ENCODE measurements around the gene RNF17.

RNF17 gene

GRCh38 chr13:24905242-24905641 lies 141.3 kb downstream of the RNF17 start:
- DNase-seq (ENCODE audit: low read depth in 2 of 2): peak; percentile 18 to 70
- H3K4me3 ChIP-seq (replicated peaks in 1 of 2; ENCODE audit: low read depth in 2 of 2, low read length in 2 of 2): no peak overlapping the region
- TF ChIP-seq CTCF (IDR thresholded peaks at IDR 0.05; ENCODE audit: low read depth, low read length): no peak

- no peak for TF ChIP-seq CTCF (IDR thresholded peaks at IDR 0.05; ENCODE audit: low read depth, low read length)
- no peak for DNase-seq (ENCODE audit: low read depth in 2 of 2)
- H3K4me3 ChIP-seq (replicated peaks in 1 of 2; ENCODE audit: low read depth in 2 of 2, low read length in 2 of 2): no peak overlapping the region
Measured at GRCh38 chr13:24906268-24906667, 142.3 kb downstream of the RNF17 start.

- no peak for TF ChIP-seq CTCF (IDR thresholded peaks at IDR 0.05; ENCODE audit: low read depth, low read length)
- H3K4me3 ChIP-seq (replicated peaks in 1 of 2; ENCODE audit: low read depth in 2 of 2, low read length in 2 of 2): no peak overlapping the region
- DNase-seq (ENCODE audit: low read depth in 2 of 2): no peak
Measured at GRCh38 chr13:24910502-24911132, 146.6 kb downstream of the RNF17 start.

- no peak for TF ChIP-seq CTCF (IDR thresholded peaks at IDR 0.05; ENCODE audit: low read depth, low read length)
- H3K4me3 ChIP-seq (replicated peaks in 1 of 2; ENCODE audit: low read depth in 2 of 2, low read length in 2 of 2): no peak overlapping the region
- DNase-seq (ENCODE audit: low read depth in 2 of 2): peak; percentile 13 to 75
Measured at GRCh38 chr13:24911133-24911908, 147.4 kb downstream of the RNF17 start.

- no peak for DNase-seq (ENCODE audit: low read depth in 2 of 2)
- TF ChIP-seq CTCF (IDR thresholded peaks at IDR 0.05; ENCODE audit: low read depth, low read length): no peak
Measured at GRCh38 chr13:24916464-24916863, 152.5 kb downstream of the RNF17 start.

GRCh38 chr13:24921003-24921402 lies 157.0 kb downstream of the RNF17 start:
- no peak overlapping the region for H3K4me3 ChIP-seq (replicated peaks in 1 of 2; ENCODE audit: low read depth in 2 of 2, low read length in 2 of 2)
- DNase-seq (ENCODE audit: low read depth in 2 of 2): no peak
- no peak for TF ChIP-seq CTCF (IDR thresholded peaks at IDR 0.05; ENCODE audit: low read depth, low read length)

More at GRCh38 chr13:24916464-24916863, 152.5 kb downstream of the RNF17 start:
- H3K4me3 ChIP-seq (replicated peaks in 1 of 2; ENCODE audit: low read depth in 2 of 2, low read length in 2 of 2): no peak overlapping the region
